Daoy (cell line): ENCODE results near the gene DUSP1. TPM values are rescaled to one million over a fixed set of nuclear protein-coding genes. Genes with fewer than 3 reads are reported as not detected.

Experiments
- DNase-seq: peaks from one replicate; pipeline ENCODE4 v3.0.0-alpha.2; 2015; ENCODE audit warnings: low read depth
- total RNA-seq: library from RNA; depleted of rRNA; stranded (reverse); fragments of >200 nt; shearing (Covaris generic); gene quantifications from 2 replicates; pipeline ENCODE4 v1.2.3, GENCODE V29; 2014; rRNA removed

Gene DUSP1
- total RNA-seq, 1 experiment from 2014 or later: 67.7 TPM

DNA sequence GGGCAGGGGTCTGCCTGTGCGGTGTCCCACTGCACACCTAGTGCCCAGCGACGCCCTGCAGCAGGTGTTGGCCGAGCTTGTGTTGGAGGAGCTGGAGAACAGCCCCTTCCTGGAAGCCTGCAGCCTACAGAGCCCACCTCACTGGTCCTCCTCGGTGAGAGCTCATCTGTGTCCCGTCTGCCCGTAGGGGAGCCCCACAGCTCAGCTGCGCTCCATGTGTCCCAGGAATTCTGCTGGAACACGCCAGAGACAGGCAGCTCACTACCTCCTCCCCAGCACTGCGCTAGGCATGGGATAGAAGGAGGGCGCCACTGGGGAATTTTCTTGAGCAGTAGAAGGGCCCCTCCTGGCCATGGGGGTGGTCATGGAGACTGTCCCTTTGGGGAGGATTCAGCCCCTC is 44.0 kb downstream of the DUSP1 start:
- no peak for DNase-seq

DNA sequence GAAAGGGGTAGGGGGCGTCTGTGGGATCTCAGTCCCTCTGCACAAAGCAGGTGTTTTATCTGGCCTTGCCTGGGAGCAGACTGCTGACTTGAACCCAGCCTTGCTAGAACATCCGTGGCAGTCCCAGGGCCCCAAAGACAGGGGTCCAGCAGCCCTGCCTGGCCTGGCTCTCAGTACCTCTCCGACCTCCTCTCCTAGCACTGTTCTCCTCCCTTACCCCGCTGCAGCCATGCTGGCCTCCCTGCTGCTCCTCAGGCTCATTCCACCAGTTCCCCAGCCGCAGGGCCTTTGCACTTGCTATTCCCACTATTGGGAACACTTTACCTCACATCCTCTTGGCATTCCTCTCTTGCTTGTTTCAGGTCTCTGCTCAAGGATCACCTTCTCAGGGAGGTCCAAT is 45.2 kb downstream of the DUSP1 start:
- DNase-seq: no peak

DNA sequence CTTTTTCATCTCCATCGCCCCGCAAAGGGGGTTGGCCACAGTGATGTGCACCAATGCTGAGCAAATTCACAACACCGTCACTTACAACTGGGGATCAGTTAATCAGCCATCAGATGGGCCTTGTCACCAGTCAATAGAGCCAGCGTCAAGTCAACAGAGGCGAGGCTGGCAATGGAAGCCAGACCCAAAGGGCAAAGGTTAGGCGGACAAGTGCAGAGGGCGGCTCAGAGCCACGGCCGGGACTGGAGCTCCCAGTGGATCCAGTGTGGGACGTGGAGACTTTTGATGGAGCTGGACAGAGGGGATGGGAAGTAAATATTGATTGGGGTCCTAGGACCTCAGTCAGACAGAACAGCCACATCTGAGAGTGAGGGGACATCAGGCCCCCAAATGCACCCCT is 45.7 kb downstream of the DUSP1 start:
- no peak for DNase-seq

DNA sequence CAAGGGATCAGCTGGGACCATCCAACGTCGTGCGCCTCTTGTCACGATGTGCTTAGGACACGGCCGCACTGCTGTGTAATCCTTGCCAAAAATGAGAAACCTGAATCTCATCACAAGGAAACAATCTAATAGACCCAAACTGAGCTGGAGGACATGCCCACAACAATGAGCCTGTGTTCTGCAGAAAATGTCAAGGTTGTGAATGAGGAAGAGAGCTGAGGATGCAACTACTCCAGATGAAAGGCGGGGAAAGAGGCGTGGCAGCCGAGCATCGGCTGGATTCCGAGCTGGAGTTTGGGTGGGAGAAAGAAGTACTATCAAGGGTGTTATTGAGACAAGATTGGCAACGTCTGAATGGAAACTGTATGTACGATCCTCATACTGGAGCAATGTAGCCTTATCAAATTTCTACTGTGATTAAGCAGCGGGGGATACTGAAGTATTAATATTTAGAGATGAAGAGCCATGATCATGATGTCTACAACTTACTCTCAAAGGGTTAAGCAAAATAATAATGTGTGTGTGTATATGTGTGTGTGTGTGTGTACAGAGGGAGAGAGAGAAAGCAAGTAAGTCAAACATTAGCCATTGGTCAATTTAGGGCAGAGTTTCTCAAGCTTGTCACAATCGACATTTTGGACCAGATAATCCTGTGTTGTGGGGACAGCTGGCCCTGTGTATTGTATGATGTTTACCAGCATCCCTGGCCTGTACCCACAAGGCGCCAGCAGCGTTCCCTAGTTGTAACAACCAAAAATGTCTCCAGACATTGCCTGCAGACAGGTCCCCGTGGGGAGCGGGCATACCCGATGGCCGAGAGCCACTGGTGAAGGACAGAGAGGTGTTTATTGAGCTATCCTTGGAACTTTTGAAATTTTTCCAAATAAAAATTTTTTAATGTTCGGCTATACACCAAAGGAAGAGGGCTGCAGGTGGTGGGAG is 46.5 kb downstream of the DUSP1 start:
- no peak for DNase-seq

DNA sequence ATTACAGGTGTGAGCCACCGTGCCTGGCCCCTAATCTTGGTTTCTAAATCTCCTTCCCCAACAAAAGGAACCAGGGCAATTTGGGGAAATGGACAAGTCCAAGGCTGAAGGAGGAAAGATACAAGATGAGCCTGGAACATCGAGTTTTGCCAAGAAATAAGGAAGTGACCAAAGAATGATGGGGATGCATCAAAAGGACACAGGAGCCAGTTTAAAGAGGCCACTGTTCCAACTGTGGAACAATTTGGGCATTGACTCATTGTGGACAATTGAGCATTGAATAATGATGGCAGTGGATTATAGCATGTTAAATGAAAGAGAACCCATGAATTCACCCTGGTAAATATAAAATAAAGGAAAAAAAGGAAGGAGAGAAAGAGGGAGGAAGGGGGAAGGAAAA is 47.5 kb downstream of the DUSP1 start:
- no peak for DNase-seq

DNA sequence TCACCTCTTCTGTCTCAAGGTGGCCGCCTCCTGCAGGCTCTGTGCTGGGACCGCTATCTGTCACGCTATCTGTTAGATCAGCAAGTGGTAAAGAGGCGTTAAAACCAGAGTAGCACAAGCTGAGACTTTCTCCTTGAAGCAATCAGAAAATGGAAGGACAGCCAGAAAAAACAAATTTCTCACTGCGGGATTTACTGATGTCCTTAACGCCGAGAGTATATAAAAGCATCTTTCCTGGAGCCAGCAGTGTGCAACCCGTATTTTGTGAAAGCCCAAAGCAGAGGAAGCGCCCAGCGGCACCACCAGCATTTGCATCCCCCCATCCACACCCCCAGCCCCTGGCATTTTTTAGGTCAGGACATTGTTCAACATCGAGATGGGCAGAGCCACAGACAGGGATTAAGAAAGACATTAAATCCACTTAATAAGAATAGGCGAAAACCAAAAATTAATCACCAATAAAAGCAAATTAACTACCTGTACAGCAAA is 48.6 kb downstream of the DUSP1 start:
- no peak for DNase-seq

DNA sequence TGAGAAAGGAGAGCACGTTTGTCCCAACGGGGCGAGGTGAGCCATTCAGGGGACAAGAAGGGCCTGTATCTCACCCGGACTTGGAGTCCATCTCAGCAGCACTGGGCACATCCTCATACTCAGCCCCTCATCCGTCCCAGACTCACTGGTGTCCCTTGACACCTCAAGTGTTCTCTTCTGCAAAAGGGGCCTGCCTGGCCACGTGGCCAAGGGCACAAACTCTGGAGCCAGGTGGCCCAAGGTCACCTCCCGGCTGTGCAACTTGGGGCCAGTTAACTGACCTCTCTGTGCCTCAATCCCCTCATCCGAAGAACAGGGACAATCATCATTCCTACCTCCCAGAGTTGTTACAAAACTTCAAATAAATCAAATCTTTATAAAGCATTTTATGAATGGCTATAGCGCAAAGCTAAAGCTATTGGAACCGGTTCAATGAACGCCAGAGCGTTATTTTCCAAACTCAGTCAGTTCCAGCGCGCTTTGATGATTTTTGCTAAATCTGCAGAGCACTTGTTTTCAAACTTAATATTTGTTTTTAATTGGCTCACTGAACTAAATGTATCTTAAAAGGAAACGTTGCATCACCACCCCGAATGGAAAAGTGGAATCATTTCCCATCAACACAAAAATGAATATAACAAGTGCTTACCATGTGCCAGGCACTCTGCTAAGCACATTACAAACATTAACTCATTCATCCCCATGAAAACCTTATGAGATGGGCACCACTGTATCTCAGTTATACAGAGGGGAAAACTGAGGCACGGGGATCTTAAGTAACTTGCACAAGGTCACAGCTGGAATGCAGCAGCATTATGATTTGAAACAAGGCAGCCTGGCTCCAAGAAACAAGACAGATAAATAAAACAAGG is 49.3 kb downstream of the DUSP1 start:
- DNase-seq: no peak

DNA sequence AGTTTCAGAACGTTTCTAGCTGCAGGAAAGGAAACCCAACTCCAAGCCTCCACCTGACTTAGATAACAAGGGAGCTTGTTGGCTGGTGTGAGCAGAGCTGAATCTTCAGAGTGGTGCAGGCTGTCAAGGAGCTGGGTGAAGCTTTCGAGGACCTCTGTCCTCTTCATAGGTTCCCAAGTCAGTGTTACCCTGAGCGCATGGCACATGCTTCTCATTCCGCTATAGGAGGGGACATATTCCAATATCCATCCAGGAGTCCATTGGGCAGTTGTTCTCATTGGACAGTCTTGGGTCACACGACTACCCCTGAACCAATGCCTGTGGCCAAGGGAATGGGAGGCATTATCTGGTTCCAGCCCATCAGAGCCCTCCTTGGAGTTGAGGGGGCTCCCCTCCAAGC is 50.3 kb downstream of the DUSP1 start:
- DNase-seq: no peak

DNA sequence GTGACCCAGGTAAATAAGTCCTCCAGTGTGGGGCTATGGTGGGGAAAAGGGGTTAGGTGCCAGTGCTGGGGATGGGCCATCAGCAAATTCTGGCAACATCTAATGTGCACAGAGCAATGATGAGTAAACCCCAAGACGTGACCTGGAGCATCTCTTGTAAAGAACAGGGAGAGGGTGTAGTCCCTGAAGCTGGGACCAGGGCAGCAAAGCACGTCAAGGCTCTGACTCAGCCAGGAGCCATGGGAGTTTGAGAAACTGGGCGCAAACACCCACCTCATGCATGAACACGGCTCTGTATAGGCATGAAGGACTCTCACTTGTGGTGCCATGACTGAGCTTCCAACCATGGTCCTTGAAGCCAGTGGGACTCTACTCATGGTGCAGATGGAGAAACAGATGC is 51.8 kb downstream of the DUSP1 start:
- DNase-seq: no peak

DNA sequence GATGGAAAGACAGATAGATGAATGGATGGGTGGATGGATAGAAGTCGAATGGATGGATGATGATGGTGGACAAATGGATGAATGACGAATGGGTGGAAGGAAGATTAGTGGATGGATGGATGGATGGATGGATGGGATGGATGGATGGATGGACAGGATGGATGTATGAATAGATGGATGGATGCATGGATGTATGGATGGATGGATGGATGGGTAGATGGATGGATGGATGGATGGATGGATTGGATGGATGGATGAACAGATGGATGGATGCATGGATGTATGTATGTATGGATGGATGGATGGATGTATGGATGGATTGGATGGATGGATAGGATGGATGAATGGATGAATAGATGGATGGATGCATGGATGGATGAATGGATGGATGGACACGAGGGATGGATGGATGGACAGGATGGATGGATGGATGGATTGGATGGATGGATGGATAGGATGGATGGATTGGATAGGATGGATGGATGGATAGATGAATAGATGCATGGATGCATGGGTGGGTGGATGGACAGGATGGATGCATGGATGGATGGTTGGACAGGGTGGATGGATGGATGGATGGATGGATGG is 52.4 kb downstream of the DUSP1 start:
- no peak for DNase-seq

Other genes with a start within 250 kb of the DUSP1 start
- gene NEURL1B, start 129.9 kb downstream of the DUSP1 start, total RNA-seq: 2.6 and 2.8 TPM in 2 replicates
- 77.2 and 77.4 TPM in 2 replicates for gene ERGIC1, start 63.1 kb upstream of the DUSP1 start, total RNA-seq
- 103 and 113 TPM in 2 replicates for gene RPL26L1, start 188.2 kb upstream of the DUSP1 start, total RNA-seq
- 166 and 186 TPM in 2 replicates for gene ATP6V0E1, start 212.6 kb upstream of the DUSP1 start, total RNA-seq